Adrenal gland (tissue), 12 donors: Measurements from ENCODE around the gene MTA3. TPM values are rescaled to one million over a fixed set of nuclear protein-coding genes. Genes with fewer than 3 reads are reported as not detected.
A peak's percentile ranks its signal among the peaks of the same experiment; 100 is the strongest.

Experiments
- DNase-seq, 7 donors: peaks; one replicate each; pipeline ENCODE4 v3.0.0-alpha.2; 2019 to 2020
- H3K27ac ChIP-seq, 5 donors: fragments of 200-600 bp; sonication (generic) in 4 of 5; 1 replicate in 3 of 5; 2 replicates in 2 of 5; pipeline versions ENCODE4 v1.5.1 to v1.8.0; 2016 to 2020; ENCODE audit warnings: mild to moderate bottlenecking in 1 of 5
- H3K27me3 ChIP-seq: fragments of 200-600 bp; 2 replicates; pipeline ENCODE4 v1.8.0; 2021
- H3K36me3 ChIP-seq, 2 donors: fragments of 200-600 bp; replicated peaks in 1 of 2; 1 replicate in 1 of 2; 2 replicates in 1 of 2; pipeline versions ENCODE4 v1.5.1 to v1.8.0; 2018 to 2022
- H3K4me1 ChIP-seq, 2 donors: fragments of 200-600 bp; replicated peaks in 1 of 2; 1 replicate in 1 of 2; 2 replicates in 1 of 2; pipeline versions ENCODE4 v1.5.1 to v1.8.0; 2018 to 2021
- H3K4me3 ChIP-seq, 4 donors: fragments of 200-600 bp; sonication (generic) in 3 of 4; one replicate each; pipeline ENCODE4 v1.5.1; 2016 to 2018
- H3K9me3 ChIP-seq, 3 donors: fragments of 200-600 bp; sonication (generic) in 1 of 3; replicated peaks in 1 of 3; 1 replicate in 2 of 3; 2 replicates in 1 of 3; pipeline versions ENCODE4 v1.5.1 to v1.8.0; 2016 to 2021
- POLR2A ChIP-seq, 2 donors: fragments of 450-650 bp; IDR thresholded peaks; one replicate each; pipeline ENCODE4 v1.6.1; 2017; ENCODE audit warnings: antibody characterized with exemption in 2 of 2, mild to moderate bottlenecking in 2 of 2, moderate library complexity in 1 of 2
- WGBS, 4 donors: extraction: QIAGEN DNeasy Blood & Tissue Kit in 2 of 4; methylation state at CpG; one replicate each; pipeline versions ENCODE4 v1.1.5 to v1.1.7; 2013 to 2017; 5-methylcytosine and 5-hydroxymethylcytosine counted together
- intact Hi-C, 2 donors: fragments of 100-400 bp; cut with DNase I; formaldehyde crosslinking; loops; one replicate each; pipeline versions ENCODE4 v1.14.1 to v1.15.0; 2022 to 2023
- polyA plus RNA-seq, 3 donors: library from polyadenylated mRNA; stranded (reverse); fragments of 200-250 nt in 2 of 3; fragments of 350-450 nt in 1 of 3; fragmentation: Illumina TruSeq in 1 of 3; extraction: RNeasy Lipid Tissue Mini Kit (QIAGEN cat#74804) in 1 of 3; gene quantifications; one replicate each; pipeline ENCODE4 v1.2.3, GENCODE V29; 2013 to 2014
- total RNA-seq, 9 donors: library from RNA; depleted of rRNA in 4 of 9; stranded (reverse); fragments of >200 nt in 4 of 9; fragments of 120-200 nt in 1 of 9; fragmentation: NEBNext Ultra II Directional in 1 of 9; extraction: Animal tissue kit (Norgen Biotek cat#: 25700) in 1 of 9; gene quantifications; one replicate each; pipeline versions ENCODE4 v1.1.0 to v1.2.4, GENCODE V29; 2013 to 2023
- TF ChIP-seq, protein P1 (sequence below), 6 experiments: fragments of 450-650 bp in 4 of 6; fragments of 200-600 bp in 2 of 6; sonication (generic) in 1 of 6; IDR thresholded peaks; 1 replicate in 5 of 6; 2 replicates in 1 of 6; pipeline versions ENCODE4 v1.5.1 to v1.8.0; 2016 to 2021; ENCODE audit warnings: antibody characterized with exemption in 6 of 6, mild to moderate bottlenecking in 2 of 6, moderate library complexity in 1 of 6
- donor health status: healthy with polysubstance abuse.
- donor health status: Bipolar disorder and iron deficiency.
- donor health status: DM: yes; HTN: yes; CAD: no.
- donor health status: DM: no; HTN: no; CAD: no.
- donor health status: DM: no; HTN: no; CAD: no.
- donor health status: DM: yes; HTN: yes; CAD: no.

Gene MTA3
- total and polyA plus RNA-seq, 12 donors = 51.5 to 168 (median 91.2) TPM

DNA sequence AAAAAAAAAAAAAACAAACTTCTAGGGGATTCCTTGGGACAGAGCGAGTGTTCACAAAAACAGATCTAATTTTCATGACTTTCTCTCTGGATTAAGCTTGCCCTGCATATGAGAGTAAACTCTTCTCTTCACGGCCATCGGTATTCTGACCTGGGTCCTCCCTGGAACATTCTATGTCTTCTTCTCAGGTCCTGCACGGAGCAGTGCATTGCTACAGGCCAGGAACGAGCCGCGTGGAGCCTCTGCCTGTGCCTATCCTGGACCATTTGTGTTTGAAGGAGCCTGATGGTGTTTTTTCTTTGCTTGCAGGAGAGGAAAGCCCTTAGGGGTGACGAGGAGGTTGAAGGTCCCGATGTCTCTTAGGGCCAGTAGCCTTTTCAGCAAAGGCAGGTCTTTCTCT lies 197.3 kb downstream of the MTA3 start:
- no peak overlapping the region for H3K4me3 ChIP-seq
- TF ChIP-seq, protein P1, sequence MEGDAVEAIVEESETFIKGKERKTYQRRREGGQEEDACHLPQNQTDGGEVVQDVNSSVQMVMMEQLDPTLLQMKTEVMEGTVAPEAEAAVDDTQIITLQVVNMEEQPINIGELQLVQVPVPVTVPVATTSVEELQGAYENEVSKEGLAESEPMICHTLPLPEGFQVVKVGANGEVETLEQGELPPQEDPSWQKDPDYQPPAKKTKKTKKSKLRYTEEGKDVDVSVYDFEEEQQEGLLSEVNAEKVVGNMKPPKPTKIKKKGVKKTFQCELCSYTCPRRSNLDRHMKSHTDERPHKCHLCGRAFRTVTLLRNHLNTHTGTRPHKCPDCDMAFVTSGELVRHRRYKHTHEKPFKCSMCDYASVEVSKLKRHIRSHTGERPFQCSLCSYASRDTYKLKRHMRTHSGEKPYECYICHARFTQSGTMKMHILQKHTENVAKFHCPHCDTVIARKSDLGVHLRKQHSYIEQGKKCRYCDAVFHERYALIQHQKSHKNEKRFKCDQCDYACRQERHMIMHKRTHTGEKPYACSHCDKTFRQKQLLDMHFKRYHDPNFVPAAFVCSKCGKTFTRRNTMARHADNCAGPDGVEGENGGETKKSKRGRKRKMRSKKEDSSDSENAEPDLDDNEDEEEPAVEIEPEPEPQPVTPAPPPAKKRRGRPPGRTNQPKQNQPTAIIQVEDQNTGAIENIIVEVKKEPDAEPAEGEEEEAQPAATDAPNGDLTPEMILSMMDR (IDR thresholded peaks at IDR 0.05) = no peak
- no peak for TF ChIP-seq POLR2A (IDR thresholded peaks at IDR 0.05)
- WGBS, 4 donors = 94 to 98% (median 96%) methylated on average over 9 of the region's 9 CpGs
- no peaks in the 10 kb centered on the region for H3K4me1 ChIP-seq
- no peaks in the 10 kb centered on the region for H3K27me3 ChIP-seq
- peak in 1 of 7 donors; percentile 43 for DNase-seq
- H3K27ac ChIP-seq = no peak overlapping the region
- H3K9me3 ChIP-seq = no peaks in the 10 kb centered on the region
- intact Hi-C loops = no loop called here
- H3K36me3 ChIP-seq = no peaks in the 10 kb centered on the region

DNA sequence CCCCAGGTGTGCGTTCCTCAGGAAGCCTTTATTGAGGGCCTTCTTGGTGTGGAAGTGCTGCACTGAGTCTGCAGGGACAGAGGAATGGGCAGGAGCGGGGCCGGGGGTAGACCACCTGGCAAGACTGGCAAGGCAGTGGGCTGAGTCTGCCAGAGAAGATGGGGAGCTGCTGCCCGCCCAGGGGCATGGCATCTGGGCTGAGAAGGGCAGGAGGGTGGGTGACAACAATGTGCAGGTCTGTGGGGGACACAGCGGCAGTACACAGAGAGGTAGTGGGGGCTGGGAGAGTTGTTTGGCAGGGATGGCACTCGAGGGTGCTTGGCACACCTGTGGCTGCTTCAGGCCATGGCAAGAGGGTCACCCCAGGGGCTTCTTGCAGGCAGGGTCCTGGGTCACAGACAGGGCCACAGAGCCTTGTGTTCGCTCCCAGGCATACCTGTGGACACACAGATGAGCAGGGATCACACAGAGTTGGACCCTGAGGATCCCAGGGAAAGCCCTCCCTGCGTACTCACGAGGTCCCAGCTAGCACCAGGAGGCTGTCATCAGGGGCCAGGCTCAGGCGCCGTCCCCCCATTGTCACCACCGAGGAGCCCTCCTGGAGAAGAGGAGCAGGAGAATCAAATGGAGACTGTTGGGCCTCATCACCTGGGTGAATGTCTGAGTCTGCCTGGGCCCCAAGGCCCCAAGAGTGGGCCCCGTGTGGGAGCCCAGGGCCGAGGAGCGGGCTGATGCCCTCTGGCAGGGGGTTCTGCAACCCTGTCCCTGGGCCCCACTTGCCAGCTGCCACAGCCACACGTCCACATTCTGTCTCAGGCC lies 198.9 kb downstream of the MTA3 start:
- Histone ChIP-seq H3K9me3 (no peaks in the 10 kb centered on the region), H3K27me3 (no peaks in the 10 kb centered on the region), H3K4me3 (no peak overlapping the region), H3K4me1 (no peaks in the 10 kb centered on the region), H3K27ac (no peak overlapping the region), H3K36me3 (no peaks in the 10 kb centered on the region)
- intact Hi-C loops = no loop called here
- peak in 1 of 7 donors; percentile 42 for DNase-seq
- TF ChIP-seq POLR2A (IDR thresholded peaks at IDR 0.05) = no peak
- TF ChIP-seq, protein P1 (IDR thresholded peaks at IDR 0.05) = no peak
- 90 to 93% (median 92%) methylated on average over 8 to 16 of the region's 16 CpGs for WGBS, 4 donors

DNA sequence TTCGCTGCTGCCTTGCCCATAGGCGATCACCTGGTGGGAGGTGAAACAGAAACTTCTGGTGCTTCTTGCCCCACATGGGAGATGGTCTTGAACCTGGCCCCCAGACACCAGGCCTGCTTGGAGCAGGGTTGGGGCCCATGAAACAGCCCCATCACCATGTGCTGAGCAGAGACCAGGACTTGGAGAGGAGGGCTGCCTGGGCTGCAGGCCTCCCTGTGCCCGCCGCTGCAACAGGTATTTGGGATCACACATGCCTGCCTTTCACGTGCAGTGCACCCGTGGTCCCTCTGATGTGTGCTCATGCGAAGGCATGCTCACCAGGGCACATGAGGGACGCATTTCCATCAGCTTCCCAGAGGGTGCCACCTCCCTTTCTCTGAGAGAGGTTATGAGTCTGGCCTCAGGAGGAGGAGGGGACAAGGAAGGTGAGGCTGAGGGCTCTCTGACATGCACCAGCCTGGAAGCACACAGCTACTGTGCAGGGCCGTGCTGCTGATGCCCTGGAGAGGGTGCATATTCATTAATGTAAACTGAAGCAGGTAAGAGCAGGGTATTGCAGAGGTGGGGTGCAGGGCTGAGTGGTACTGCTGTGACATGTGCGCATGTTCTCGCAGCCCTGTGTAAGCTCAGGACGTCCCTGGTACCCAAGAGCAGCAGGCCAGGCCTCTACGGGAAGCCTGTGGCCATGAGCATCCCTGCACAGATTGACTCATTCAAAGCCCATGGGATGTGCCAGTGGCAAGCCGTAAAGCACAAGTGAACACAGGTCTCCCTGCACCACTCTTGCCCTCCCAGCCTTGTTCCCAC lies 199.7 kb downstream of the MTA3 start:
- no peaks in the 10 kb centered on the region for H3K4me1 ChIP-seq
- H3K36me3 ChIP-seq = no peaks in the 10 kb centered on the region
- no peak overlapping the region for H3K27ac ChIP-seq
- H3K4me3 ChIP-seq = no peak overlapping the region
- TF ChIP-seq, protein P1 (IDR thresholded peaks at IDR 0.05) = no peak
- TF ChIP-seq POLR2A (IDR thresholded peaks at IDR 0.05) = no peak
- H3K9me3 ChIP-seq = no peaks in the 10 kb centered on the region
- DNase-seq = no peak
- intact Hi-C loops = no loop called here
- WGBS, 4 donors = 73 to 87% (median 86%) methylated on average over 3 to 14 of the region's 14 CpGs
- no peaks in the 10 kb centered on the region for H3K27me3 ChIP-seq

DNA sequence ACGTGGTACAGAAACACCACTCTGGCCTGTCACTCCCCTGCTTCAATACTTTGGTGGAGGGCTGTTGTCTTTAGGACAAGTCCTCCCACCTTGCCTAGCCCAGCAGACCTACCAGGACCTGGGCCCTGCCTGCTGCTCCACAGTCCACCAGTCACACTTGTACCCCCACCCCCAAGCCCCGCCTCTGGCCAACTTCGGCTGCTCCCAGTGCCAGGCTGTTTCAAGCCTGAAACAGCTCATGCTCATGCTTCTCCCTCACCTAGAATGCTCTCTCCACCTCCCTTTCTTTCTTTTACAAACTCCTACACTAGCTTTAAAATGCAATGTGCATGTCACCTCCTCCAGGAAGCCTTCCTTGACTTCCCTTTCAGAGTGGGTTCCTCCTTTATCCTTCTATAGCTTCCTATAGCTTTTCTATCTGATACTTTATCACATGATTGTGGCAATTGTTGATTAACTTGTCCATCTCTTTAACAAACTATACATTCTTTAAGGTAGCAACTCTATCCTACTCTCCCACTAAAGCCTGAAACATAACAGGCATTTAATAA lies 200.3 kb downstream of the MTA3 start:
- intact Hi-C loops = no loop called here
- 60 to 95% (median 63%) methylated on average over 2 to 3 of the region's 3 CpGs for WGBS, 4 donors

More for the DNA sequence above, 200.3 kb downstream of the MTA3 start:
- H3K27me3 ChIP-seq = no peaks in the 10 kb centered on the region
- no peak overlapping the region for H3K27ac ChIP-seq
- H3K36me3 ChIP-seq = no peaks in the 10 kb centered on the region
- H3K4me3 ChIP-seq = no peak overlapping the region
- DNase-seq = no peak
- no peaks in the 10 kb centered on the region for H3K4me1 ChIP-seq
- H3K9me3 ChIP-seq = no peaks in the 10 kb centered on the region
- TF ChIP-seq, protein P1 (IDR thresholded peaks at IDR 0.05) = no peak
- no peak for TF ChIP-seq POLR2A (IDR thresholded peaks at IDR 0.05)
